GM12874 (cell line): ENCODE results near the gene PES1.

Experiments
- TF ChIP-seq, protein P1 (sequence below): IDR thresholded peaks from 2 replicates; pipeline ENCODE4 v1.5.1; 2011; ENCODE audit warnings: low read depth, mild to moderate bottlenecking, control low read depth, low read length, moderate library complexity; ENCODE audit not compliant: insufficient read depth

Gene PES1

DNA sequence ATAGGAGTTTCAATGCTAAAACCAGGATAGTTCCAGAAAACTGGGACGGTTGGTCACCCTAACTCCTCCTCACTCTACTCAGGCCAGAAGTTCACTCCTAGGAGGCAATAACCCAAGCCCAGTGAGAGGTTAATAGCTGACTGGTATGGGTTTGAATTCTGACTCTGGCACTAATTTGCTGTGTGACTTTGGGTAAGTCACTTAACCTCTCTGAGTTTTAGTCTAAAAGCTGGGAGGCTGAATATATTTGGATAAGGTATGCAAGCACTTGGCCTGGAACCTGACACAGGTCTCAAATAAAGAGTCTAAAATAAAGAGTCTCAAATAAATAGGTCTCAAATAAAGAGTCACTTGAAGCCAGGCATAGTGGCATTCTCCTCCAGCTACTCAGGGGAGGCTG, 39.0 kb downstream of the PES1 start:
- TF ChIP-seq, protein P1, sequence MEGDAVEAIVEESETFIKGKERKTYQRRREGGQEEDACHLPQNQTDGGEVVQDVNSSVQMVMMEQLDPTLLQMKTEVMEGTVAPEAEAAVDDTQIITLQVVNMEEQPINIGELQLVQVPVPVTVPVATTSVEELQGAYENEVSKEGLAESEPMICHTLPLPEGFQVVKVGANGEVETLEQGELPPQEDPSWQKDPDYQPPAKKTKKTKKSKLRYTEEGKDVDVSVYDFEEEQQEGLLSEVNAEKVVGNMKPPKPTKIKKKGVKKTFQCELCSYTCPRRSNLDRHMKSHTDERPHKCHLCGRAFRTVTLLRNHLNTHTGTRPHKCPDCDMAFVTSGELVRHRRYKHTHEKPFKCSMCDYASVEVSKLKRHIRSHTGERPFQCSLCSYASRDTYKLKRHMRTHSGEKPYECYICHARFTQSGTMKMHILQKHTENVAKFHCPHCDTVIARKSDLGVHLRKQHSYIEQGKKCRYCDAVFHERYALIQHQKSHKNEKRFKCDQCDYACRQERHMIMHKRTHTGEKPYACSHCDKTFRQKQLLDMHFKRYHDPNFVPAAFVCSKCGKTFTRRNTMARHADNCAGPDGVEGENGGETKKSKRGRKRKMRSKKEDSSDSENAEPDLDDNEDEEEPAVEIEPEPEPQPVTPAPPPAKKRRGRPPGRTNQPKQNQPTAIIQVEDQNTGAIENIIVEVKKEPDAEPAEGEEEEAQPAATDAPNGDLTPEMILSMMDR: no peak

GRCh38 chr22:30547188-30547587, 44.5 kb downstream of the PES1 start:
- TF ChIP-seq, protein P1: no peak

DNA sequence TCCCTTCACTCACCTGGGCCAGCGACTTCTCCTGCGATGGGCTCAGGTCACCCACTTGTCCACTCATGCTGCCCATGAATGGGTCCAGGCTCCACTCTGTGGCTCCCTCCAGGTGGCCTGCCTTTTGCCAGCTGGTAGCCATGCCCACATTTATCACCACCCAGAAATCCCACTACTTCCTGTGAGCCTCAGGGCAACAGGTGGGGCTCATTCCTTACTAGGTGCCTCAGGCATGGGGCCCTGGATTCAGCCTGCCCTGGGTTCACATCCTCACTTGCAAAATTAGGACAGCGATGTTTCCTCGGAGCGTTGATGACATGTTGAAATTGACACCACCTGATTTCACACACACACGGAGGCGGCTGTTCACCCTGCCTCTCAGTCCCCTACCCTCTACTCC, 45.1 kb downstream of the PES1 start, which contains the start of gene SEC14L6:
TSS of gene SEC14L6 (minus strand) at position 126 of the 400 bp plus-strand sequence. CDS start at position 67, 59 bp downstream.
- TF ChIP-seq, protein P1: no peak

GRCh38 chr22:30542811-30543188, 48.9 kb downstream of the PES1 start:
- TF ChIP-seq, protein P1: no peak

GRCh38 chr22:30541961-30542810, 49.5 kb downstream of the PES1 start:
- TF ChIP-seq, protein P1: no peak

GRCh38 chr22:30539368-30539767, 52.3 kb downstream of the PES1 start:
- TF ChIP-seq, protein P1: no peak

DNA sequence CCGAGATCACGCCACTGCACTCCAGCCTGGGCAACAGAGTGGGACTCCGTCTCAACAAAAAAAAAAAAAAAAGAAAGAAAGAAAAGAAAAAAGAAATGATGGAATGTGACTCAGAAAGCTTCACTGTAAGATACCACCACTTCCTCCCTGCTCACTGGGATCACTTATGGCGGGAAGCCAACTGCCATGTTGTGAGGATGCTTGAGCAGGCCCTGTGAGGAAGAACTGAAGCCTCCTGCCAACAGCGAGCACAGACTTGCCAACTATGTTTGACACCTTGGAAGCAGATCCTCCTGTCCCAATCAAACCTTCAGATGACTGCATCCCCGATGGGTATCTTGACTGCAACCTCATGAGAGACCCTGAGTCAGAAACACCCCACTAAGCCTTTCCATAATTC, 53.4 kb downstream of the PES1 start:
- TF ChIP-seq, protein P1: no peak
